Kidney epithelial cell (primary cell): ENCODE results near the gene PRR22. TPM values are rescaled to one million over a fixed set of nuclear protein-coding genes. Genes with fewer than 3 reads are reported as not detected.

Experiments
- DNase-seq: peaks from one replicate; pipeline ENCODE4 v3.0.0-alpha.2; 2010; ENCODE audit warnings: low read depth
- H3K27me3 ChIP-seq: 2 replicates; pipeline ENCODE4 v1.6.0; 2011; ENCODE audit warnings: low read length; ENCODE audit not compliant: control insufficient read depth, insufficient read depth
- H3K36me3 ChIP-seq: 2 replicates; pipeline ENCODE4 v1.5.1; 2011; ENCODE audit warnings: low read length; ENCODE audit not compliant: control insufficient read depth, insufficient read depth
- H3K4me3 ChIP-seq: 2 replicates; pipeline ENCODE4 v1.5.1; 2011; ENCODE audit warnings: low read depth, mild to moderate bottlenecking, control low read depth, low read length
- total RNA-seq: library from RNA; depleted of rRNA; stranded (reverse); fragments of >200 nt; gene quantifications from 2 replicates; pipeline ENCODE4 v1.2.3, GENCODE V29; 2015
- TF ChIP-seq, protein P1 (sequence below): IDR thresholded peaks from 2 replicates; pipeline ENCODE4 v1.5.1; 2011; ENCODE audit warnings: mild to moderate bottlenecking, moderate library complexity, low read length, control low read depth, inconsistent platforms; ENCODE audit not compliant: insufficient read depth, poor library complexity, severe bottlenecking

PRR22 gene
- total RNA-seq, 1 donor from 2014 or later: 2.2 TPM

DNA sequence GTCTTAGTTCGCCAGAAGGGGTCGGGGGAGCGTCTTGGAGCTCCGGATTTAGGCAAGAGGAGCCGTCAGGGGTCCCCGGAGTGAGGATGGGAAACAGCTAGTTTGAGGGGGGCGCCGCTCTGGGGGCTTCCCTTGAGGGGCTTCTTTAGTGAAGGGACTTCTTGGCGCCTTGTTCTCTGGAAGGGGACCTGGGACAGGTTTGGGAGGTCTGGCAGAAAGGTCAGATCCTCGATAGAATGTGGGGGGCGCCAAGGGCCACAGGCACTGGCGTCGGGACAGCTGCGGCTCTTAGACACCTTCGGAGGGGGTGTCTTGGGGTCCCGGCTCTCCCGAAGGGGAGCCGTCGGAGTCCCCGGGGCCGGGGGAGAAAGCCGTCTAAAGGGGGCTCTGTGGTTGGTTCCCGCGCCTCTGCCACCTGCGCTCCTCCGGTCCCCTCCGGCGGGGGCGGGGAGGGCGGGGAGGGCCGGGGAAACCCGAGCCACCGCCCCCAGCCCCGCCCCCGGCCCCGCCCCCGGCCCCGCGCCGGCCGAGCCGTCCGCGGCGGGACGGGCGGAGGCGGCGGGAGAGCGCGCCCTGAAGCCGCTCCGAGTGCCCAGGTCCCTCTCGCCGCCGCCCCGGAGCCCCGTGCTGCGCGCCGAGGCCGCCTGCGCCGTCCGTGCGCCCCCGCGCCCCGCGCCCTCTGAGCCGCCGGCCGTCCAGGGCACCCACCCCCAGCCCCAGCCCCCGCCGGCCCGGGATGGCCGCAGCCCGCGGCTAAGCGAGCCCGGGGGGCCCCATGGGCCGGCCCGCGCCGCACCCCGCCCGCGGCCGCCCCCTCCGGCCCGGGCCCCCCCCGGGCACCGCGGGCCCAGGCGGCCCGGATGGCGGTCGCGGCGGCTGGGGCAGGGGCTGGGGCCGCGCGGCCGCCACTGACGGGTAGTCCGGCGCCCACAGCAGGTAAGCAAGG, 20.2 kb upstream of the PRR22 start, which contains the start of gene NRTN:
NRTN (plus strand) TSS at position 552 of the 946 bp plus-strand sequence. CDS start 19,099 bp downstream, outside the sequence.
- Histone ChIP-seq H3K4me3 (peak within 1 kb of the TSS; percentile 10), H3K27me3 (peaks cover 33% of the 10 kb centered on the region), H3K36me3 (no peaks in the 10 kb centered on the region)
- TF ChIP-seq, protein P1, sequence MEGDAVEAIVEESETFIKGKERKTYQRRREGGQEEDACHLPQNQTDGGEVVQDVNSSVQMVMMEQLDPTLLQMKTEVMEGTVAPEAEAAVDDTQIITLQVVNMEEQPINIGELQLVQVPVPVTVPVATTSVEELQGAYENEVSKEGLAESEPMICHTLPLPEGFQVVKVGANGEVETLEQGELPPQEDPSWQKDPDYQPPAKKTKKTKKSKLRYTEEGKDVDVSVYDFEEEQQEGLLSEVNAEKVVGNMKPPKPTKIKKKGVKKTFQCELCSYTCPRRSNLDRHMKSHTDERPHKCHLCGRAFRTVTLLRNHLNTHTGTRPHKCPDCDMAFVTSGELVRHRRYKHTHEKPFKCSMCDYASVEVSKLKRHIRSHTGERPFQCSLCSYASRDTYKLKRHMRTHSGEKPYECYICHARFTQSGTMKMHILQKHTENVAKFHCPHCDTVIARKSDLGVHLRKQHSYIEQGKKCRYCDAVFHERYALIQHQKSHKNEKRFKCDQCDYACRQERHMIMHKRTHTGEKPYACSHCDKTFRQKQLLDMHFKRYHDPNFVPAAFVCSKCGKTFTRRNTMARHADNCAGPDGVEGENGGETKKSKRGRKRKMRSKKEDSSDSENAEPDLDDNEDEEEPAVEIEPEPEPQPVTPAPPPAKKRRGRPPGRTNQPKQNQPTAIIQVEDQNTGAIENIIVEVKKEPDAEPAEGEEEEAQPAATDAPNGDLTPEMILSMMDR: no peak
- no peak for DNase-seq

DNA sequence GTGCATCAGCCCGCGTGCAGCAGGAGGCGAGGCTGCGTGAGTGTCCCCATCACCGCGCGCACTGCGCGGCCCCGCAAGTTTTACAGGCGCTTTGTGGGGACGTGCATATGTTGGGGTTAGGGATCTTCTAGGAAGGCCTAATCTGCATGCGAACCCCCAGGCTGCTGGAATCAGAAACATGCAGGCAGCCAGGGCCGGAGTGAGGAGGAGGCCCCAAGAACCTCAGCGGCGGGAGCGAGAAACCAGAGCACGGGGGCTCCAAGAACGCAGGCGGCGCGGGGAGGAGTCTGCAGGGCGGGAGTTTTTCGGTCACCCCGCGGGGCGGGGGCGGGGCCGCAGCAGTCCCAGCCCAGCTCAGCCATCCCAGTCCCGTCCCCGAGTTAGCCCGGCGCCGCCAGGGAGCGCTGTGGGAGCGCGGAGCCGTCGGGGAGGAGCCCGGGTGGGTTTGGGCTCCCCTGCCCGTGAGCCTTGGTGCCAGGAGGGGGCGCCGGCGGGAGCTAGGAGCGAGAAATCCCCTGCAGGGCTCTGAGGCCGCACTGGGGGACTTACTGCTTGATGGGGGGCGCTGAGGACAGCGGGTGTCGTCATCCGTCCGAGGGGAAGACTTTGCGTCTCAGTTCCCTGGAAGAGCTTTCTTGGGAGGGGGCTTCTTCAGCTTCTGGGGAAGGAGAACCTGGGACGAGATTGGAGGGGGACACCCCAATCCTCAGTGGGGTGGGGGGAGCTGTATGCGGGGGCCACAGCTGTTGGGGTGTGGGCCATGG, 19.4 kb upstream of the PRR22 start:
- TF ChIP-seq, protein P1: peak; percentile 95
- H3K27me3 ChIP-seq: peaks cover 35% of the 10 kb centered on the region
- no peak overlapping the region for H3K4me3 ChIP-seq
- DNase-seq: no peak
- no peaks in the 10 kb centered on the region for H3K36me3 ChIP-seq

DNA sequence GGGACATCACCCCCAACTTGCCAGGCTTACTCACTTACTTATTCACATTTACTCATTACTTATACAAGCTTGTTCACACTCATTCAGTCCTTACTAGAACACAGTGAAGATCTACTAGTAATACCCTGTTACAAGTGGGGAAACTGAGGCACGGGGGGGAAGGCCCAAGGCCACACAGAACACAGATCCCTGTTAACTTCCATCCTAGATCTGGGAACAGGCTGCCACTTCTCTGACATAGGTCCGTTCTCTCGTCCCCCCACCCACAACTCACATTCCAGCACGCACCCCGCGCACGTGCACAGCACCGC, 18.9 kb upstream of the PRR22 start:
- no peak overlapping the region for H3K4me3 ChIP-seq
- H3K27me3 ChIP-seq: peaks cover 35% of the 10 kb centered on the region
- no peak for DNase-seq
- H3K36me3 ChIP-seq: no peaks in the 10 kb centered on the region
- TF ChIP-seq, protein P1: no peak

DNA sequence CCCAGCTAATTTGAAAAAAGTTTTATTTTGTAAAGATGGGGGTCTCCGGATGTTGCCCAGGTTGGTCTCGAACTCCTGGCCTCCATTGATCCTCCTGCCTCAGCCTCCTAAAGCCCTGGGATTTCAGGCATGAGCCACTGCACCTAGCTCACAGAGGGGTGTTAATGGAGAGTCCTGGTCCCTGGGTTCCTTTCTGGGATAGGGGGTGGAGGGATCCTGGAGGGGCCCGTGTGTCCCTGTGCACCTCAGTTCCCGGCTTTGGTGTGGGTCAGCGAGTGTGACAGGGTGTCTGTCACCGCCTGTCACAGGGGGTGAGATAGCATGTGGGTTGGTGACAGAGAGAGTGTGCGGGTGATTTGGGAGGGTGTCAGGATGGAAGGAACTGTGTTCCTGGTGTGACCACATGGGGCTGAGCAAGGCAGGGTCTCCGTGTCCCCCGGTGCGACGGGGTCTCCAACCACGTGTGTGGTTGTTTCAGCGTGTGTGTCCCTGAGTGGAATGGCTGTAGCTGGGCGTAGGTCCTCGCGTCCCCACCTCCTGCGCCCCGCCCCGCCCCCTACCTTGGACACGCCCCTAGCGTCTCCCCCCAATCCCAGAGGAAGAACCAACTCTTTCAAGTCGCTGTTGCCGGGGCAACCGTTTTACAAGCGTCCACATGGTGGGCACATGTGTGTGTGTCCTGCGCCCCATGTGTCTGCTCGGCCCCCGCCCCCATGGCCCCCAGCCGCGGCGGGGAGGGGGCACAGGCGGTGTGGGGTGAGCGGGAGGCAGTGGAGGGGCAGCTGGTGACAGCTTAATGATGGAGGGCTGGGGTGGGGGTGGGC, 17.5 kb upstream of the PRR22 start:
- Histone ChIP-seq H3K27me3 (peaks cover 33% of the 10 kb centered on the region), H3K4me3 (no peak overlapping the region), H3K36me3 (no peaks in the 10 kb centered on the region)
- TF ChIP-seq, protein P1: no peak
- no peak for DNase-seq

DNA sequence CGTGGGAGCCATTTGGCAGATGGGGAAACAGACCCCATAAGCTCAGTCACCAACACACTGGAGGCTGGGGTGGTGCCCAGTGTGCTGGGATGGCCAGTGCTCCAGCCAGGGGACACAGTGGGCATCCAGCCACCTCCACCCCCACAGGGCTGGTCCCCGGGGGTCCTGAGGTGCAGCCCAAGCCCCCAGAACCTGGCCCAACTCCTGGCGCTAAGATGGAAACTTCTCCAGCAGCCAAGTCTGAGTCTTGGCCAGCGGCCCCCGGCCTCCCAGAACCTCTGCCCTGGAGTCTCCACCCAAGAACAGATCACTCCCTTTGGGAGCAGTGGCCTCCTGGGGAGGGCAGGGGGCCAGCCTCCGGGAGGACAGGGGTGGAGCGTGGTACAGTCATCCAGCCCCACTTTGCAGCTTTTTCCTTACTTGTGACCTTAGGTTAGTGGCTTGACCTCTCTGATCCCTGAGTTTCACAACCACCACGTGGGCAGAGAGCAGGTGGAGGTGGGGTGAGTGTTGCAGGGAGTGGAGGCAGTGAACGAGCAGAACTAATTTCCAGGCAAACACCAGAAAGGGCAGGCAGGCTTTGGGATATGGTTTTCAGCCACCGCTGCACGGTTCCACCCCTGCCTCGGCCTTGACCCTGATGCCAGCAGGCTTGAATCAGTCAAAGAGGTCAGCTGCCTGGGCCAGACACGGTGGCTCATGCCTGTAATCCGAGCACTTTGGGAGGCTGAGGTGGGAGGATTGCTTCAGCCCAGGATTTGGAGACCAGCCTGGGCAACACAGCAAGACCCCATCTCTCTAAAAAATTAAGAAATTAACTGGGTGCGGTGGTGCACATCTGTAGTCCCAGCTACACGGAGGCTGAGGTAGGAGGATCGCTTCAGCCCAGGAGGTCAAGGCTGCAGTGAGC, 16.1 kb upstream of the PRR22 start:
- H3K4me3 ChIP-seq: no peak overlapping the region
- TF ChIP-seq, protein P1: no peak
- H3K27me3 ChIP-seq: peaks cover 24% of the 10 kb centered on the region
- DNase-seq: no peak
- H3K36me3 ChIP-seq: no peaks in the 10 kb centered on the region
